ENCODE results near the gene TMPRSS13. TPM values are rescaled to one million over a fixed set of nuclear protein-coding genes. Genes with fewer than 3 reads are reported as not detected.

Gene TMPRSS13
- total RNA-seq = not detected in 2 replicates

DNA sequence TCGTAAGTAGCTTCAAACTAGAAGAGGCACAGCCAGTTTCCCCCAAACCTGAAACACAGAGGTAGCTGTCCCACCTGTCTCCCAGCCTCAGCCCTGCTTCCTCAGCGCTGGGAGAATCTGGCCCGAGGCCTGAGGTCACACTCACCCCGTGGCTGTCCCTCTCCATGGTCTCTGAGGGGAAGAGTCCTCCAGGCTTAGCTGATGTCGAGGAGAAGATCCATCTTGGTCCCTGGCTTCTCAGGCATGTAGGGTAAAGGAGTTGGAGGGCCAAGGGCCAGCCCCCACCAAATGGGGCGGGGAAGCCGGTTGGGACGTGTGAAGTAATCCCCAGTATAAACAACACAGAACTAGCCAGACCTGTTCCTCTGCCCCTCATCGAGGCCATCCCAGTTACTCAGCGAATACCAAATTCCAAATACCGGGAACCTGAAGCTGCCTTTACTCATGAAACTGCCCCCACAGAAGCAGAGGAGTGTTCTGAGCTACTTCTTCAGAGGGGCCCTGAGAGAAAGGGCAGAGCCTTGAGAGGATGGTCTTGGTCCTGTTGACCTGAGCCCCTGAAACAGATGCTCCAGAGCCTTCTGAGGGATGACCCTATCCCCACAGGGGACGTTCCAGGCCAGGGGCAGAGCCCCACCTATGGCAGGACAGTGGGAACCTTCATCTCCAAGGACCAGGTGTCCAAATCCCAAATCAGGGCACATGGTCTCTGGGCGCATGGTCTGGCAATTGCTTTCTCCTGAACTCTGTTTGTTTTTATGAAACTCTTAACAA is at the start of gene TMPRSS13:
Gene TMPRSS13, minus strand, starts transcription at position 261 of the 774 bp plus-strand sequence. Its CDS starts 95 bp downstream, at position 166.

DNA sequence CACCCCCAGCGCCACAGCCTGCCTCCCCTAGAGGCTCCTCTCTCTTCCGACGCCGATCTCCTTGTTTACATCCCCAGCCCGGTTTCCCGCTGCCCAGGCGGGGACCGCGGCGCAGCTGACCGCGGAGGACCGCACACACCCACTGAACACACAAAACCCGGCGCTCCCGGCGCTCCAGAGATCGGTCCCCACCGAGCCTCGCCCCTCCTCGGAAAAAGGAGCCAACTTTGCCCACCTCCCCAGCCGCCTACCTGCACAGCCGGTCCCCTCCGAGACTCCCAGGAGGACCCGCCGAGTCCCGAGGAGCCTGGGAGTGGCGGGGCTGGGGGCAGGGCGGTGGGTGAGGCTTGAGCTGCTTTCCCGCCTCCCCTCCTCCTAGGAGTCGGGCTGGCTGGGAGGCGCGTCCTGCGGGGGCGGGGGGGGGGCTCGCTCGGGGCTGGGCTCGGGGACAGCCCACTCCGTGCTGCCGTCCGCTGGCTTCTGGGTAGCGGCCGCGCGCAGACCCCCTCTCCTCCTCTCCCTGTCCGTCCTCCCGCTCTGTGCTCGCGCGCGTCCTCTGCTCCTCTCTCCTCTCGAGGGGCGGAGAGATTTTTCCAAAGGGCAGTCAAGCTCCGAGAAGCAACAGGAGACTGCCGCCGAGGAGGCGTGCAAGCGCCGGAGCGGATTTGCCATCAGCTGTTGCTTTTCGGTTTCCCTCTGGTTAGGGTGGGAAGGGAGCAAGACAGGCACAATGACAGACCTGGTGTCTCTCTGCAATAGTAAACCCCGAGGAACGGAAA is 52.7 kb downstream of the TMPRSS13 start, which contains the start of gene FXYD6:
Gene FXYD6, minus strand, starts transcription at position 318 of the 779 bp plus-strand sequence. CDS start 33,882 bp downstream, outside the sequence.

Other genes starting within 250 kb of the TMPRSS13 start
- under 0.01 TPM in 2 replicates for gene DSCAML1, start 132.2 kb downstream of the TMPRSS13 start, total RNA-seq
- 0.09 and 0.16 TPM in 2 replicates for gene FXYD2, start 104.7 kb downstream of the TMPRSS13 start, total RNA-seq
- gene FXYD6, start 52.7 kb downstream of the TMPRSS13 start, total RNA-seq = 0.32 and 2.1 TPM in 2 replicates
- gene IL10RA, start 57.0 kb upstream of the TMPRSS13 start, total RNA-seq = 0.26 TPM in 1 of 2 replicates, not detected in the other
- gene TMPRSS4, start 147.7 kb upstream of the TMPRSS13 start, total RNA-seq = 0.17 TPM in 1 of 2 replicates, not detected in the other
- not detected in 2 replicates for gene SMIM35, start 157.6 kb upstream of the TMPRSS13 start, total RNA-seq
- gene SCN4B, start 223.4 kb upstream of the TMPRSS13 start, total RNA-seq = under 0.01 and 0.43 TPM in 2 replicates
- 0.16 and 0.43 TPM in 2 replicates for gene SCN2B, start 247.2 kb upstream of the TMPRSS13 start, total RNA-seq

Measured in bronchial smooth muscle cell (primary cell).